Osteocyte (in vitro differentiated cells): ENCODE results near the gene CSDE1. TPM values are rescaled to one million over a fixed set of nuclear protein-coding genes. Genes with fewer than 3 reads are reported as not detected.

Experiments used
- DNase-seq: peaks from one replicate; pipeline ENCODE4 v3.0.0; 2021; ENCODE audit warnings: mixed read lengths; ENCODE audit not compliant: unreplicated experiment; ENCODE audit errors: extremely low spot score
- H3K27ac Mint-ChIP-seq: one replicate; pipeline ENCODE4 v1.8.0; 2021; ENCODE audit warnings: mild to moderate bottlenecking, mixed read lengths; ENCODE audit not compliant: unreplicated experiment
- H3K27me3 Mint-ChIP-seq: one replicate; pipeline ENCODE4 v1.8.0; 2021; ENCODE audit warnings: mixed read lengths; ENCODE audit not compliant: unreplicated experiment
- H3K36me3 Mint-ChIP-seq: one replicate; pipeline ENCODE4 v1.8.0; 2021; ENCODE audit warnings: mixed read lengths; ENCODE audit not compliant: unreplicated experiment
- H3K4me1 Mint-ChIP-seq: one replicate; pipeline ENCODE4 v1.8.0; 2021; ENCODE audit warnings: mixed read lengths; ENCODE audit not compliant: unreplicated experiment
- H3K4me3 Mint-ChIP-seq: one replicate; pipeline ENCODE4 v1.8.0; 2021; ENCODE audit warnings: mild to moderate bottlenecking, moderate library complexity, mixed read lengths; ENCODE audit not compliant: unreplicated experiment
- H3K9me3 Mint-ChIP-seq: one replicate; pipeline ENCODE4 v1.8.0; 2021; ENCODE audit warnings: mixed read lengths; ENCODE audit not compliant: unreplicated experiment
- total RNA-seq: library from RNA; stranded (reverse); gene quantifications from 2 replicates; pipeline ENCODE4 v1.2.1, GENCODE V29; 2021
- TF ChIP-seq, protein P1 (sequence below): fragments of 200-600 bp; sonication (generic); IDR thresholded peaks from 2 replicates; pipeline ENCODE4 v1.5.0; 2021; ENCODE audit warnings: antibody characterized with exemption, mild to moderate bottlenecking, moderate library complexity

The CSDE1 gene
- total RNA-seq, 1 donor from 2014 or later: 499 TPM

- Mint-ChIP-seq H3K9me3 (no peaks in the 10 kb centered on the region), H3K36me3 (no peaks in the 10 kb centered on the region), H3K4me3 (peak overlapping the region; percentile 83), H3K27me3 (peaks cover 56% of the 10 kb centered on the region), H3K27ac (no peak overlapping the region), H3K4me1 (peaks cover 12% of the 10 kb centered on the region)
- DNase-seq: peak; percentile 91
- TF ChIP-seq, protein P1, sequence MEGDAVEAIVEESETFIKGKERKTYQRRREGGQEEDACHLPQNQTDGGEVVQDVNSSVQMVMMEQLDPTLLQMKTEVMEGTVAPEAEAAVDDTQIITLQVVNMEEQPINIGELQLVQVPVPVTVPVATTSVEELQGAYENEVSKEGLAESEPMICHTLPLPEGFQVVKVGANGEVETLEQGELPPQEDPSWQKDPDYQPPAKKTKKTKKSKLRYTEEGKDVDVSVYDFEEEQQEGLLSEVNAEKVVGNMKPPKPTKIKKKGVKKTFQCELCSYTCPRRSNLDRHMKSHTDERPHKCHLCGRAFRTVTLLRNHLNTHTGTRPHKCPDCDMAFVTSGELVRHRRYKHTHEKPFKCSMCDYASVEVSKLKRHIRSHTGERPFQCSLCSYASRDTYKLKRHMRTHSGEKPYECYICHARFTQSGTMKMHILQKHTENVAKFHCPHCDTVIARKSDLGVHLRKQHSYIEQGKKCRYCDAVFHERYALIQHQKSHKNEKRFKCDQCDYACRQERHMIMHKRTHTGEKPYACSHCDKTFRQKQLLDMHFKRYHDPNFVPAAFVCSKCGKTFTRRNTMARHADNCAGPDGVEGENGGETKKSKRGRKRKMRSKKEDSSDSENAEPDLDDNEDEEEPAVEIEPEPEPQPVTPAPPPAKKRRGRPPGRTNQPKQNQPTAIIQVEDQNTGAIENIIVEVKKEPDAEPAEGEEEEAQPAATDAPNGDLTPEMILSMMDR: peak; percentile 27
Measured at GRCh38 chr1:114670083-114671010, 87.4 kb downstream of the CSDE1 start.

GRCh38 chr1:114669562-114670082, 88.2 kb downstream of the CSDE1 start, which contains the start of gene DENND2C:
Gene DENND2C, minus strand, starts transcription at chr1:114670049. Its CDS starts 44,065 bp downstream, at chr1:114625984.
- DNase-seq: no peak
- TF ChIP-seq, protein P1: no peak
- peaks cover 50% of the 10 kb centered on the region for H3K27me3 Mint-ChIP-seq
- H3K9me3 Mint-ChIP-seq: no peaks in the 10 kb centered on the region
- H3K27ac Mint-ChIP-seq: no peak within 1 kb of the TSS
- peaks cover 12% of the 10 kb centered on the region for H3K4me1 Mint-ChIP-seq
- peak within 1 kb of the TSS; percentile 83 for H3K4me3 Mint-ChIP-seq
- no peaks in the 10 kb centered on the region for H3K36me3 Mint-ChIP-seq

GRCh38 chr1:114668784-114669561, 88.8 kb downstream of the CSDE1 start:
- Mint-ChIP-seq H3K9me3 (no peaks in the 10 kb centered on the region), H3K36me3 (no peaks in the 10 kb centered on the region), H3K27ac (no peak overlapping the region), H3K4me1 (peaks cover 12% of the 10 kb centered on the region), H3K27me3 (peaks cover 43% of the 10 kb centered on the region), H3K4me3 (peak overlapping the region; percentile 83)
- TF ChIP-seq, protein P1: no peak
- DNase-seq: no peak

GRCh38 chr1:114668373-114668772, 89.4 kb downstream of the CSDE1 start:
- no peak overlapping the region for H3K4me3 Mint-ChIP-seq
- no peaks in the 10 kb centered on the region for H3K9me3 Mint-ChIP-seq
- peaks cover 37% of the 10 kb centered on the region for H3K27me3 Mint-ChIP-seq
- DNase-seq: no peak
- peaks cover 12% of the 10 kb centered on the region for H3K4me1 Mint-ChIP-seq
- H3K36me3 Mint-ChIP-seq: no peaks in the 10 kb centered on the region
- TF ChIP-seq, protein P1: no peak
- no peak overlapping the region for H3K27ac Mint-ChIP-seq
